NCI-H524 (cell line): ENCODE data around the gene TSPAN18.

ENCODE experiments used
- DNase-seq, 2 experiments: peaks; one replicate each; lab custom pipeline; 2025; lab: John Stamatoyannopoulos, UW

Gene TSPAN18

GRCh38 chr11:44942029-44942955 lies 215.5 kb downstream of the TSPAN18 start:
- peak in 1 of 2 experiments; percentile 23 for DNase-seq

- peak in 1 of 2 experiments; percentile 26 for DNase-seq
Observed at GRCh38 chr11:44943118-44943517, 216.4 kb downstream of the TSPAN18 start.

GRCh38 chr11:44943696-44944095 lies 216.9 kb downstream of the TSPAN18 start:
- DNase-seq: peak; percentile 38 to 70

- peak; percentile 51 to 73 for DNase-seq
Observed at GRCh38 chr11:44944181-44944852, 217.6 kb downstream of the TSPAN18 start.

GRCh38 chr11:44944853-44945235 lies 218.1 kb downstream of the TSPAN18 start:
- peak in 1 of 2 experiments; percentile 43 for DNase-seq

- DNase-seq: no peak
Observed at GRCh38 chr11:44945666-44946065, 218.9 kb downstream of the TSPAN18 start.

GRCh38 chr11:44946263-44946662 lies 219.5 kb downstream of the TSPAN18 start:
- peak in 1 of 2 experiments; percentile 33 for DNase-seq

GRCh38 chr11:44947114-44947513 lies 220.4 kb downstream of the TSPAN18 start:
- no peak for DNase-seq

GRCh38 chr11:44948155-44948554 lies 221.4 kb downstream of the TSPAN18 start:
- DNase-seq: no peak

- peak; percentile 55 to 71 for DNase-seq
Observed at GRCh38 chr11:44949160-44950030, 222.6 kb downstream of the TSPAN18 start.

- DNase-seq: peak in 1 of 2 experiments; percentile 48
Observed at GRCh38 chr11:44950031-44950624, 223.4 kb downstream of the TSPAN18 start.

GRCh38 chr11:44950625-44951476 lies 224.1 kb downstream of the TSPAN18 start, which contains the start of gene TP53I11:
TP53I11 (minus strand) TSS chr11:44950883; CDS start chr11:44938335, 12,548 bp downstream.
- DNase-seq: peak; percentile 63 to 80

GRCh38 chr11:44952082-44952481 lies 225.3 kb downstream of the TSPAN18 start:
- DNase-seq: no peak

- no peak for DNase-seq
Observed at GRCh38 chr11:44952500-44953260, 225.9 kb downstream of the TSPAN18 start.

GRCh38 chr11:44954051-44954906 lies 227.5 kb downstream of the TSPAN18 start:
- peak; percentile 54 to 75 for DNase-seq

- DNase-seq: peak in 1 of 2 experiments; percentile 70
Observed at GRCh38 chr11:44955015-44955738, 228.4 kb downstream of the TSPAN18 start.

GRCh38 chr11:44957040-44957515 lies 230.3 kb downstream of the TSPAN18 start:
- DNase-seq: peak; percentile 47 to 70
